Measurements from ENCODE around the gene STXBP1. TPM values are rescaled to one million over a fixed set of nuclear protein-coding genes. Genes with fewer than 3 reads are reported as not detected.

Gene STXBP1
- total and polyA plus RNA-seq, 2 of the 8 experiments (the other 6 are each of a cell fraction or from before 2014, with no cell fraction given), result 11.5 to 60.9 TPM

DNA sequence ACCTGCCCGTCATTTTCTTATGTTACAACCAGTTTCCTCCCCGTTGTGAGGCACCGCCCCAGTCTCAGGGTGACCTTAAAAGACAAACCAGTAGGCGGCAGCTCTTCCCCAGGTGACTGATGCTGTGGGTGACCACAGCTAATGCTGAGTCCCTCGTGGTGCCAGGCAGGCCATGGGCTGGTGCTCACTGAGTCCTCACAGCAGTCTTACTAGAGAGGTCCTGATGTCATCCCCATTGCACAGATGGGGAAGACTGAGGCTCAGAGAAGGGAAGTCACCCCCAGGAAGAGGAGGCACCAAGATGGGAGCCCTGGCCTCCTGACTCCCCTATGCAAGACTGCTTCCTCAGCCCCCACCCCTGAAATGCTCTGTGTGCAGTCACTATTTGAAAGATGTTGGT is 95.7 kb downstream of the STXBP1 start:
- FAIRE-seq, result no peak
- peaks cover 0 to 27% (median 18%) of the 10 kb centered on the region in 4 experiments; a peak in 6 of 7 replicates for H3K4me1 ChIP-seq (replicated peaks in 1 of 4; ENCODE audit: control insufficient read depth in 3 of 4, insufficient read depth in 4 of 4, low read length in 3 of 4)
- TF ChIP-seq CEBPB (IDR thresholded peaks at IDR 0.05; ENCODE audit: low read depth, low read length) (no peak), SIX5 (IDR thresholded peaks at IDR 0.05; ENCODE audit: low read depth, low read length) (no peak), SP4 (IDR thresholded peaks at IDR 0.05; ENCODE audit: low read length) (no peak), KDM1A (IDR thresholded peaks at IDR 0.05; ENCODE audit: borderline replicate concordance, low read length) (peak; percentile 63; the same call in 1 of the 2 replicates), RAD21 (IDR thresholded peaks at IDR 0.05 in 1 of 2, conservative IDR thresholded peaks at IDR 0.05 in 1 of 2; ENCODE audit: low read depth in 2 of 2, low read length in 2 of 2) (peak; percentile 35 to 54; a peak in 2 of 4 replicates), GTF2F1 (IDR thresholded peaks at IDR 0.05; ENCODE audit: borderline replicate concordance, low read depth, low read length) (no peak), ZNF274 (IDR thresholded peaks at IDR 0.05; ENCODE audit: borderline replicate concordance, extremely low read depth, low read length) (no peak)
- TF ChIP-seq, protein P1, sequence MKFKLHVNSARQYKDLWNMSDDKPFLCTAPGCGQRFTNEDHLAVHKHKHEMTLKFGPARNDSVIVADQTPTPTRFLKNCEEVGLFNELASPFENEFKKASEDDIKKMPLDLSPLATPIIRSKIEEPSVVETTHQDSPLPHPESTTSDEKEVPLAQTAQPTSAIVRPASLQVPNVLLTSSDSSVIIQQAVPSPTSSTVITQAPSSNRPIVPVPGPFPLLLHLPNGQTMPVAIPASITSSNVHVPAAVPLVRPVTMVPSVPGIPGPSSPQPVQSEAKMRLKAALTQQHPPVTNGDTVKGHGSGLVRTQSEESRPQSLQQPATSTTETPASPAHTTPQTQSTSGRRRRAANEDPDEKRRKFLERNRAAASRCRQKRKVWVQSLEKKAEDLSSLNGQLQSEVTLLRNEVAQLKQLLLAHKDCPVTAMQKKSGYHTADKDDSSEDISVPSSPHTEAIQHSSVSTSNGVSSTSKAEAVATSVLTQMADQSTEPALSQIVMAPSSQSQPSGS (IDR thresholded peaks at IDR 0.05; ENCODE audit: low read length), result no peak
- TF ChIP-seq, protein P2, sequence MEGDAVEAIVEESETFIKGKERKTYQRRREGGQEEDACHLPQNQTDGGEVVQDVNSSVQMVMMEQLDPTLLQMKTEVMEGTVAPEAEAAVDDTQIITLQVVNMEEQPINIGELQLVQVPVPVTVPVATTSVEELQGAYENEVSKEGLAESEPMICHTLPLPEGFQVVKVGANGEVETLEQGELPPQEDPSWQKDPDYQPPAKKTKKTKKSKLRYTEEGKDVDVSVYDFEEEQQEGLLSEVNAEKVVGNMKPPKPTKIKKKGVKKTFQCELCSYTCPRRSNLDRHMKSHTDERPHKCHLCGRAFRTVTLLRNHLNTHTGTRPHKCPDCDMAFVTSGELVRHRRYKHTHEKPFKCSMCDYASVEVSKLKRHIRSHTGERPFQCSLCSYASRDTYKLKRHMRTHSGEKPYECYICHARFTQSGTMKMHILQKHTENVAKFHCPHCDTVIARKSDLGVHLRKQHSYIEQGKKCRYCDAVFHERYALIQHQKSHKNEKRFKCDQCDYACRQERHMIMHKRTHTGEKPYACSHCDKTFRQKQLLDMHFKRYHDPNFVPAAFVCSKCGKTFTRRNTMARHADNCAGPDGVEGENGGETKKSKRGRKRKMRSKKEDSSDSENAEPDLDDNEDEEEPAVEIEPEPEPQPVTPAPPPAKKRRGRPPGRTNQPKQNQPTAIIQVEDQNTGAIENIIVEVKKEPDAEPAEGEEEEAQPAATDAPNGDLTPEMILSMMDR (IDR thresholded peaks at IDR 0.05; ENCODE audit: control extremely low read depth in 1 of 3, insufficient read depth in 1 of 3, low read depth in 1 of 3, low read length in 3 of 3), result peak in 1 of 3 experiments; percentile 41; a peak in 2 of 4 replicates

More for the DNA sequence above, 95.7 kb downstream of the STXBP1 start:
- H3K9me3 ChIP-seq (ENCODE audit: insufficient read depth in 2 of 2, low read depth in 1 of 2, low read length in 1 of 2), result no peaks in the 10 kb centered on the region
- no peak overlapping the region for H4K8ac ChIP-seq (ENCODE audit: extremely low read depth, insufficient read depth, low read length)
- no peak overlapping the region for H3K14ac ChIP-seq (ENCODE audit: insufficient read length)
- H2BK20ac ChIP-seq (ENCODE audit: low read length), result no peak overlapping the region
- no peaks in the 10 kb centered on the region for H3K79me1 ChIP-seq (ENCODE audit: low read depth, low read length)
- no peak overlapping the region for H3K4ac ChIP-seq (replicated peaks; ENCODE audit: insufficient read length, low read depth, low read length)
- H2BK120ac ChIP-seq (replicated peaks; ENCODE audit: low read depth, low read length), result no peak overlapping the region
- no peak overlapping the region for H2BK5ac ChIP-seq (ENCODE audit: low read depth, low read length)
- CTCF ChIA-PET (ENCODE audit: partially characterized antibody), result interaction anchor here (0.9 to 2.8 kb wide), 7 partner anchors 14 to 218 kb away, joined by 3 to 10 read pairs (median 3); no protein-coding TSS in a partner anchor
- no peak overlapping the region for H3K23ac ChIP-seq (ENCODE audit: insufficient read length)
- no peak overlapping the region for H3K9ac ChIP-seq (replicated peaks in 1 of 4; ENCODE audit: extremely low read depth in 1 of 4, low read depth in 3 of 4, low read length in 3 of 4)
- H3K27me3 ChIP-seq (replicated peaks in 1 of 4; ENCODE audit: control insufficient read depth in 3 of 4, extremely low read depth in 1 of 4, insufficient read depth in 3 of 4, low read length in 3 of 4), result no peaks in the 10 kb centered on the region; a peak in 2 of 7 replicates
- H3K36me3 ChIP-seq (ENCODE audit: control insufficient read depth in 2 of 4, insufficient read depth in 4 of 4, low read length in 3 of 4), result no peaks in the 10 kb centered on the region
- POLR2A ChIA-PET (ENCODE audit: partially characterized antibody), result interaction anchor here (1.1 kb wide), 1 partner anchor 9 kb away, joined by 3 read pairs; no protein-coding TSS in a partner anchor
- H3K27ac ChIP-seq (ENCODE audit: low read depth, low read length), result no peak overlapping the region
- no peak for DNase-seq (ENCODE audit: low read depth in 1 of 2, low spot score in 2 of 2)
- no peaks in the 10 kb centered on the region for H4K20me1 ChIP-seq (replicated peaks in 1 of 2; ENCODE audit: control insufficient read depth in 1 of 2, insufficient read depth in 2 of 2, low read length in 2 of 2)
- no peak overlapping the region for H4K5ac ChIP-seq (ENCODE audit: insufficient read length, low read depth, low read length)
- no peak overlapping the region for H3K4me2 ChIP-seq (ENCODE audit: insufficient read depth in 1 of 2, low read depth in 2 of 2, low read length in 2 of 2)
- H3K4me3 ChIP-seq (ENCODE audit: extremely low read depth in 1 of 4, insufficient read depth in 2 of 4, low read depth in 3 of 4, low read length in 4 of 4), result no peak overlapping the region
- H3K79me2 ChIP-seq (ENCODE audit: control insufficient read depth in 1 of 2, insufficient read depth in 2 of 2, low read length in 2 of 2), result no peaks in the 10 kb centered on the region
- H2BK12ac ChIP-seq (ENCODE audit: low read depth, low read length), result peak overlapping the region; percentile 50; the same call in 1 of the 2 replicates
- H2AK5ac ChIP-seq (ENCODE audit: low read depth, low read length), result no peak overlapping the region
- H3K56ac ChIP-seq (replicated peaks; ENCODE audit: insufficient read length, low read depth, low read length), result no peak overlapping the region
- H3K23me2 ChIP-seq (ENCODE audit: low read depth, low read length), result no peaks in the 10 kb centered on the region
- H2BK15ac ChIP-seq (ENCODE audit: low read length), result no peak overlapping the region
- 59% methylated on average over 5 of the region's 5 CpGs; no CpG with 5 or more reads in 1 of the 2 experiments for WGBS, 2 experiments (ENCODE audit: extremely low coverage in 1 of 2, insufficient coverage in 1 of 2, insufficient read length in 1 of 2, insufficient replicate concordance in 2 of 2, low coverage in 1 of 2, low lambda C conversion rate in 2 of 2, missing lambda C conversion rate in 1 of 2)
- H3K18ac ChIP-seq (ENCODE audit: extremely low read depth, low read length), result no peak overlapping the region
- no peak overlapping the region for H4K91ac ChIP-seq (replicated peaks; ENCODE audit: insufficient read length, low read length)
- H2AFZ ChIP-seq (ENCODE audit: low read length), result no peak overlapping the region
